GM19372 (cell line): ENCODE measurements around the gene ATP9B.

Source experiments
- ATAC-seq: cut with Tn5 transposase; IDR thresholded peaks from one replicate; pipeline ENCODE4 v1.9.1; 2021; ENCODE audit warnings: mild to moderate bottlenecking, low read depth, moderate library complexity; ENCODE audit not compliant: unreplicated experiment

The ATP9B gene

GRCh38 chr18:79388043-79388442 lies 318.8 kb downstream of the ATP9B start:
- ATAC-seq: no peak

- ATAC-seq: no peak
Observed at GRCh38 chr18:79389689-79390088, 320.5 kb downstream of the ATP9B start.

DNA sequence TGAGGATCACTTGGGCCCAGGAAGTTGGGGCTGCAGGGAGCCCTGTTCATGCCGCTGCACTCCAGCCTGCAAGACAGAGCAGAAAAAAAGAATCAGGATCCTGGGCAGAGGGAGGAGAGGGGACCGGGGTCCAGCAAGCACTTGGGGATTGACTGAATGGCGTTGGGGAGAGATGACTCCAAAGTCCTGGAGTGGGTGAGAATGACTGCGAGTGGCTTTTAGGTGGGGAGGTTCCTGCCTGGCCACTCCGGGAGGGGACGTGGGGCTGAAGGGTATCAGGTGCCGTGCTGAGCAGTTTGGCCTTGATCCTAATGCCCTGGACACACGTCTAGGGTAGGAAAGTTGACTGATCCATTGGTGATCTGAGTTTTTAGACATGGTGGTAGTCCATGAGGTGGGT lies 323.0 kb downstream of the ATP9B start:
- ATAC-seq: no peak

DNA sequence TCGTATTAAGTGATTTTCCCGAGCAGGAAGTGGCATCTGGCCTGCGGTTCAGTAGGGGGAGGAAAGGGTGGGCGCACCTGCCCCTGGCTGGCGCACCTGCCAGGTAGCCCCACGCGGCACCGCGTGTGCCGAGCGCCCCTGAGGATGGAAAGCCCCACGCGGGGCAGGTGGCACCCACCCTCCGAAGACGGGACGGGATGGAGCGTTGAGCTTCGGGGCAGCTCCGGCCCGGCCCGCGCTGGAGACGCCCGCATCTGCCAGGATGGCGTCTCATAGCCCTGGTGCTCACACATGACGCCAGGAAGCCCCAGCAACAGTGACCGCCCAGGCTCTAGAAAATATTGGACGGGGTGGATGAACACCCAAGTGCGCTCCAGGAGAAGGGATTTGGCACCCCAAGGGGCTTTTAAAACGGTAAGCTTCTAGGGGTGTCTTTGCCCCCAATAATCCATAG lies 324.0 kb downstream of the ATP9B start:
- ATAC-seq: no peak

GRCh38 chr18:79393635-79394533 lies 324.7 kb downstream of the ATP9B start:
- ATAC-seq: no peak

DNA sequence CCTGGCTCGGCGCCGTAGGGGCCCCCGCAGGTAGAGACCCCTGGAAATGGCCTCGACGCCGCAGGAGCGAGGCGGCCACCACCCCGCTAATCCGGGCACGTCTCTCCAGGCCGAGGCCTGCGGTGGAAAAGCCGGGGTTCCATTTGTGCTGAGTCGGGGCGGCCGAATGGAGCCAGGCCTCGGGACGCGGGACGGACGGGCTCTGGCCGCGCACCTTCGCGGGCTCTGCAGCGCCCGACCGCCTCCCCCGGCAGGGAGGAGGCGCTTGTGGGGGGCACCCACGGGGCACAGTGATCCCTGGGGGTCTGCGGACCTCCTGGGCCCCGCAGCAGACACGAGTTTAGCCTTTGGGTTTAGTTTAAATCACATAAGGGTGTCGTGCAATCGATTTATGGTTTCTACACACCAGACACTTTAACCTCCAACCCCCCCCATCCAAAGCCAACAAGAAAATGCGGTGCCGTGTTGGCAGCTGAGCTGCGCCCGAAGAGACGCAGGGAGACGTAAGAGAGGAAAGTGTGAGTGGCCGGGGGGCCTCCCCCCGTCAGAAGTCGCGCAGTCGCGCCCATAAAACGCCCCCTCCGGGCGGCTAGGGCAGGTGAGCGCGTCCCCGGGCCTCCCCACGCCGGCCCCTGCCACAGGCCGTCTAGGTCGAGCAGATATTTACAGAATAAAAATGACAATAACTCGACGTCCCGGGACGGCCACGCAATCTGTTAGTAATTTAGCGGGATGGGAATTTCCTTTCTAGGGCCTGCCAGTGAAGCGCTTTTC lies 325.5 kb downstream of the ATP9B start:
- no peak for ATAC-seq

DNA sequence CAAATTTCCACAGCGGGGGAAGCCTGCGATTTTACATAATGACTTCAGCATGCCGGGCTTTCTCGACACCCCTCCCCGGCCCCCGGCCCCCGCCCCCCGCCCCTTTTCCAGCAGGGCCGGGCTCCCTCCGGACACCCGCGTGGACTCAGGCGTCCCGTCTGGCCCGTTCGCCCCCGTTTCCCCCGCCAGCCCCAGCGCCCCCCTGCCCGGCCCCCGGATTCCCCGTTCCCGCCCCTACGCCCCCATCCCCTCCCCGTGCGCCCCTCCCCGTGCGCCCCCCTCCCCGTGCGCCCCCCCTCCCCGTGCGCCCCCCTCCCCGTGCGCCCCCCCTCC lies 326.1 kb downstream of the ATP9B start:
- ATAC-seq: no peak

DNA sequence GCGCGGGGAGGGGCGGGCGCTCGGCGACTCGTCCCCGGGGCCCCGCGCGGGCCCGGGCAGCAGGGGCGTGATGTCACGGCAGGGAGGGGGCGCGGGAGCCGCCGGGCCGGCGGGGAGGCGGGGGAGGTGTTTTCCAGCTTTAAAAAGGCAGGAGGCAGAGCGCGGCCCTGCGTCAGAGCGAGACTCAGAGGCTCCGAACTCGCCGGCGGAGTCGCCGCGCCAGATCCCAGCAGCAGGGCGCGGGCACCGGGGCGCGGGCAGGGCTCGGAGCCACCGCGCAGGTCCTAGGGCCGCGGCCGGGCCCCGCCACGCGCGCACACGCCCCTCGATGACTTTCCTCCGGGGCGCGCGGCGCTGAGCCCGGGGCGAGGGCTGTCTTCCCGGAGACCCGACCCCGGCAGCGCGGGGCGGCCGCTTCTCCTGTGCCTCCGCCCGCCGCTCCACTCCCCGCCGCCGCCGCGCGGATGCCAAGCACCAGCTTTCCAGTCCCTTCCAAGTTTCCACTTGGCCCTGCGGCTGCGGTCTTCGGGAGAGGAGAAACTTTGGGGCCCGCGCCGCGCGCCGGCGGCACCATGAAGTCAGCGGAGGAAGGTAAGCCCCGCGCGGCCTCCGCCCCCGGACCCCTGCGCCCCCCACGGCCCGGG lies 326.7 kb downstream of the ATP9B start, which contains the start of gene NFATC1:
Gene NFATC1, plus strand, starts transcription at position 170 of the 644 bp plus-strand sequence. Its CDS starts 295 bp downstream, at position 465.
- ATAC-seq: no peak

DNA sequence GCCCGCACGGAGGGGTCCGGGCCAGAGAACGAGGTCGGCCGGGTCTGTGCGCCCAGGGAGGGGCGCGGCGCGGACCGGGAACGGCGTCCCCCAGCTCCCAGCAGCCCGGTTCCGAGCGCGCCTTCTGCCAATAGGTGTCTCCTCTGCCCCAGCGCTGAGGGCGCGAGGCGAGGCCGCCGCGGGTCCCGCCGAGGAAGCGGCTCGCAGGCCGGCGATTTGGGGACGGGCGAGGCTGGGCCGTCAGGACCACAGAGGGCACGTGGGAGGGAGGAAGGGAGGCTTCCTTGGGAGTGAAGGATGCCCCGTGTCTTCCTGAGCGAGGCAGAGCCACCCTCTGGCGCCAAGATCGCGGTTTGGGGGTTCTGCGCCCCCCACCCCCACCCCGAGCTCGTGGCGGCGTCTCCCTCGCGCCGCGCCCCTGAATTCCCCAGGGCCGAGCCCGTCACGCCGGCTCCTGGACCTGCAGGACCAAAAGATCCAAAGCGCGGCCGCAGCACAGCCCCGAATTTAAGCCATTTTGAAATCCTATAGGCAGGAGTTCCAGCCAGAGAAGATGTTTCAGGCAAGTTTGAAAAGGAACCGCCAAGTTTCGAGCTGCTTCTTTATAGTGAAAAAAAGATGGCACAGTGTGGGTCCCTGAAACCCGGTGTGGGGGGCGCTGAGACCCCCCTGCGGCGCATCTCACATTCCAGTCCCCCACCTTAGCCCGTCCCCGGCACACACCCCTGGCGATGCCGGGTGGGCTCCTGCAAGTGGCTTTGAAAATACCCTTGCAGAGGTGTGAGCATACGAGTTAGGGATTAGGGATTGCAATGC lies 327.4 kb downstream of the ATP9B start:
- ATAC-seq: no peak

GRCh38 chr18:79397247-79397829 lies 328.1 kb downstream of the ATP9B start:
- ATAC-seq: no peak

DNA sequence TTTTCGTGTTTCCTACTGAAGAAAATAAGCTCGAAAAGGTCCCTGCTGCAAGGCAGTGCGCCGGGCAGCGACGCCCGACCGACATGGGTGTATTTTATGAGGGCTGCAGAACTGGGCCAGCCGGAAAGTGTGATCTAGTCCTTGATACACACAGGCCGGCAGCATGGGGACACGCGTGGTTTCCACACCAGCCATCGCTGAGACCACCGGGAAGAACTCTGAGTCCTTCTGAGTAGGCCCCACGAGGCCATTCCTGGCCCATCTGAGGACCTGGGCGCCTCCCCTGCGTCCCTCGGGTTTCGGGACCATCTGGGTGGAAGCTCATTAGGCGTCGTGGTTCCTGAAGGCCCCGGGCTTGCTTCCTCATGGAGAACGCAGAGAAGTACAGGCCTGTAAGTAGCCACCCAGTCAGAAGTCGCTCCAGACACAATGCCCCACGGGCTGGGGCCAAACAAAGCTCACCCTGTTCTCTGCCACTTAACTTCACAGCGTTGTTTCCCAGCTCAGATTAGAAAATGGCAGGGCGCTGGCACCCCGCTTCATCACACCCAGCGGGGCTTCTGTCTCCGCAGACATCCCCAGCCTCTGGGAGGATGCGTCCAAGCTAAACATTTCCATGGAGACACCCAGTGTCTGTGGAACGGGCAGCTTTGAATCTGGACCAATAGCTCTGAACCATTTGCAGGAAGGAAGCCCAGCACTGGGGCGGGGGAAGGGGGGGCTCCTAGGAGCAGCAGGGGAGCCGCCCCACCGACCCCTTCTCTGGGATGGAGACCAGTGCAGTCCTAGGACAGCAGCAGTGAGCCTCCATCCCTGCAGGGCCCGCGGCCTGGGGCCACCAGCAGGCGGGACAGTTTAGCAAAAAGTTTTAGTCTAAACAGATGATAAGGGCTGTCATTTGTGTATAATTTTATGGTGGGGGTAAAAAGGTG lies 328.9 kb downstream of the ATP9B start:
- no peak for ATAC-seq

DNA sequence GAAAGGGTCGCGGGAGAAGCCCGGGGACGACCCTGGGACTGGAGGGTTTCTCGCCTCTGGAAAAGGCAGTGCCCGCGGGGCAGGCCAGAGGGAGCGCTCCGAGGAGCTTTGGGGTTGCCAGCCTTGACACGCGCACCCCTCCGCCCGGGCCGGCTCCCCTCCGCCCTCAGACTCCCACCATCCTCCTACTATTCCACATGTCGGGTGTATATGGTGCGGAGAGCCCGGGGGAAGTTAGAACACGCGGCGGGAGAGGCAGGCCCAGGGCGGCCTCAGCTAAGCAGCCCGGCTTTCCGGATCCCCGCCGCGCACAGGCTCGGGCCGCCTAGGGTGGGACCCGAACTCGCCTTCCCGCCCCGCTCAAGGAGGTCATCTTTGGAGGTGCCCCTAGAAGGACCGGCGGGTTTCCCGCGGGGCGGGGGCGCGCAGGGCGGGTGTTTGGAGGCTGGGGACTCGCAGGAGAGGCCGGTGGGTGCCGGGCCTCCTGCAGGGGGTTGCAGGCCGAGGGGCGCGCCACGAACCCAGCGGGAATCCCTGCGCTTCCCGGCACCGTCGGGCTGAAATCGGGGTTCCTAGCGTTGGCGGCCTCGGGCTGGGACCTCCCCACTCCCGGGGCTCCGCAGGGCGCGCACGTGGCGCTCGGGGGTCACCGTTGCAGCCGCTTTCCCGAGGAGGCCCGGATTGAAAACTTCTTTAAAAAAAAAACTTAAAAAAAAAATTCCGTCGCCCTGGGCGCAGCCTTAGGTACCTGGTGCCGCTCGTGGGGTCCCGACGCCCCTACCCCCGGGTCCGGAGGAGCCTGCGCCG lies 330.3 kb downstream of the ATP9B start:
- ATAC-seq: peak; percentile 11

DNA sequence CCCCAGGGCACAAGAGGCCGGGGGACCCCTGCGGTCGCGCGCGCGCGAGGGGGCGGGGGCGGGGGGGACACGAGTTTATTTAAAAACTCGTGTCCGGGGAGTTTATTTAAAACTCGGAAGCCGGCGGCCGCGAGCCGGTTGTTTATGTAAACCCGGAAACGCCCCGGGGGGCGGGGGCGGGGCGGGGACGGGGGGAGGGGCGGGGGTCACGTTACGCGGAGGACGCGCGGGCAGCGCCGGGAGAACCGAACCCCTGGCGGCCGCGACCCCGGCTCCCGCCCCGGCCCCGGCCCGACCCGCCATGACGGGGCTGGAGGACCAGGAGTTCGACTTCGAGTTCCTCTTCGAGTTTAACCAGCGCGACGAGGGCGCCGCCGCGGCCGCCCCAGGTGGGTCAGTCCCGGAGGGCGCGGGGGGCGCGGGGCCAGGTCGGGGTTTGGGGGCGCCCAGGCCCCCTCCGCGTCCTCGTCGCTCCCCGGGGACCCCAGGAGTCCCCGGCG lies 330.9 kb downstream of the ATP9B start:
- ATAC-seq: peak; percentile 30

DNA sequence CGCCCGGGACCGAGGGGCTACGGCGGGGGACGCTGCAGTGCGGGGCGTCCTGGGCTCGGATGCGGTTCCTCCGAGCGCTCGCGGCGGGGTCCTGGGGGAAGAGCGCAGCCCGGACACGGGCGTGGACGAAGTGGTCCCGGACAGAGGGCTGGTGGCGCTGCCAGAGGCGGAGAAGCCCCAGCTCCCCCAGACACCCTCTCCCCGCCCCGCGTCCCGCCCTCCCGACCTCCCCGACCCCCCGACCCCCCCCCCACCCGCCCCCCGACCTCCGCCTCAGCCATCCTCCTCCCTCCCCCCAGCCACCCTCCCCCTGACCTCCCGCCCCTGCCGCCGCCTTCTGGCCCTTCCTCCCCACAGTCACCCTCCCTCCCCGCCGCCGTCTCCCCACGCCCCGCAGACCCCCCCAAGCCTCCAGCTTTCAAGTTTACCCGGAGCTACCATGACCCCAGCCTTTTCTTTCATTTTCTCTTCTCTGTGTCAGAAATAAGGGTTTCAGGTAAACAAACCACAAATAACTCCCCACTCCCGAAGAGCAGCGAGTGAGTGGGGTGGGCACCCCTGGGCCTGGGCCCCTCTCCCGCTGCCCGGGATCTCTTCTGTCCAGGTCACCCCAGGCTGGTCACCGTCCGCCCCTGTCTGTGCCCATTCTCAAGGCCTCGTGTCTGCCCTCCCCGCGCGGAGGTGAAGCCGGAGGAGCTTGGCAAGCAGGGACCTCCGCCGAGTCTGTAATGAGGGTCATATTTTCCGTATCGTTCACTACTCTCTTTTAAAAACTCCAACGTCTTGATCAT lies 331.6 kb downstream of the ATP9B start:
- peak; percentile 6 for ATAC-seq

DNA sequence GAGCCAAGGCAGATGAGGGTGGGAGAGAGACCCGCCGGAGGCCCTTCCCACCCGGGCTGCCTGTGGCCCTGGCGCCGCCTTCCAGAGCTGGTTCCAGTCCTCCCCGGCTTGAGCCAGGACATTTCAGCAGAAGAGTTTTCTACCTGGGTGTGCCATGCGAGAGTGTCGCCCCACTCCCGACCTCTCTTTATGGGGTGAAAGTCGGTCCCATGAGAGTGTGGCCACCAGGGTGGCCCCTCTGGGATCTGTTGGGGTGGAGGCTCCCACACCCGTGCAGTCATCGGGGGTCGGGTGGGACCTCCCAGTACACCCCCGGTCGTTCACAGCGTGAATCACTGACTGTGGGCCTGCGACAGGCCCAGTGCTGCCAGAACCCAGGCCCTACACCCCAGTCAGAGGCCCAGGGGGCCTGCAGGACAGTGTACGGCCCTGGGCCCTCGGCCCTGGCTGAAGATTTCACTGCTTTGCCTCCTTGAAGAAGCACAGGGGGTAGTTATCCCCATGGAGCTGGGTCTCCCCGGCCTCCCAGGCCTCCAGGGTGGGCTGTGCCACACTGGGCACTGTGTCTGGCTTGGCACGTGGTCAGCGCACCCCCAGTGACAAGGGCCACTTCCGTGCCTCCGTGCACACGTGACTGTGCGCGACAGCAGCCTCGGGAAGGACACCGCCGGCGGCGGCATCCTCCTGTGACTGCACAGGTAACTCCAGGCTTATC lies 332.5 kb downstream of the ATP9B start:
- ATAC-seq: no peak

GRCh38 chr18:79402209-79402576 lies 333.0 kb downstream of the ATP9B start:
- no peak for ATAC-seq
